HL-60 (cell line): ENCODE results near the gene CFAP99.

Experiments used
- DNase-seq, 2 experiments: peaks; one replicate each; pipeline ENCODE4 v3.0.0-alpha.2; 2010 to 2020; ENCODE audit warnings: low read depth in 1 of 2, low spot score in 1 of 2
- H3K27ac ChIP-seq: fragments of 250-450 bp; sonication (Bioruptor Pico); replicated peaks from 2 replicates; pipeline ENCODE4 v1.5.1; 2020; ENCODE audit warnings: mild to moderate bottlenecking, moderate library complexity
- H3K27me3 ChIP-seq: fragments of 250-450 bp; sonication (Bioruptor Pico); 2 replicates; pipeline ENCODE4 v1.5.1; 2021; ENCODE audit warnings: mild to moderate bottlenecking, moderate library complexity; ENCODE audit not compliant: insufficient read depth, poor library complexity, severe bottlenecking
- H3K4me3 ChIP-seq: replicated peaks from 2 replicates; pipeline ENCODE4 v1.5.1; 2011; ENCODE audit warnings: mild to moderate bottlenecking, control low read depth, low read length; ENCODE audit not compliant: insufficient read depth
- GABPA ChIP-seq: IDR thresholded peaks from 2 replicates; pipeline ENCODE4 v1.6.1; 2012; ENCODE audit warnings: low read depth
- POLR2AphosphoS5 ChIP-seq: IDR thresholded peaks from 2 replicates; pipeline ENCODE4 v1.6.1; 2012; ENCODE audit warnings: low read depth
- REST ChIP-seq: IDR thresholded peaks from 2 replicates; pipeline ENCODE4 v1.6.1; 2012; ENCODE audit warnings: low read depth; ENCODE audit not compliant: insufficient replicate concordance
- SPI1 ChIP-seq: IDR thresholded peaks from 2 replicates; pipeline ENCODE4 v1.6.1; 2012; ENCODE audit warnings: low read depth, mild to moderate bottlenecking, borderline replicate concordance
- TF ChIP-seq, protein P1 (sequence below): IDR thresholded peaks from one replicate; pipeline ENCODE4 v1.5.1; 2011; ENCODE audit warnings: low read length, control low read depth, inconsistent platforms; ENCODE audit not compliant: insufficient read depth

CFAP99 gene

GRCh38 chr4:2426711-2427275 is 8.0 kb downstream of the CFAP99 start:
- DNase-seq = no peak
- TF ChIP-seq POLR2AphosphoS5 (no peak), GABPA (no peak), REST (no peak), SPI1 (no peak)
- TF ChIP-seq, protein P1, sequence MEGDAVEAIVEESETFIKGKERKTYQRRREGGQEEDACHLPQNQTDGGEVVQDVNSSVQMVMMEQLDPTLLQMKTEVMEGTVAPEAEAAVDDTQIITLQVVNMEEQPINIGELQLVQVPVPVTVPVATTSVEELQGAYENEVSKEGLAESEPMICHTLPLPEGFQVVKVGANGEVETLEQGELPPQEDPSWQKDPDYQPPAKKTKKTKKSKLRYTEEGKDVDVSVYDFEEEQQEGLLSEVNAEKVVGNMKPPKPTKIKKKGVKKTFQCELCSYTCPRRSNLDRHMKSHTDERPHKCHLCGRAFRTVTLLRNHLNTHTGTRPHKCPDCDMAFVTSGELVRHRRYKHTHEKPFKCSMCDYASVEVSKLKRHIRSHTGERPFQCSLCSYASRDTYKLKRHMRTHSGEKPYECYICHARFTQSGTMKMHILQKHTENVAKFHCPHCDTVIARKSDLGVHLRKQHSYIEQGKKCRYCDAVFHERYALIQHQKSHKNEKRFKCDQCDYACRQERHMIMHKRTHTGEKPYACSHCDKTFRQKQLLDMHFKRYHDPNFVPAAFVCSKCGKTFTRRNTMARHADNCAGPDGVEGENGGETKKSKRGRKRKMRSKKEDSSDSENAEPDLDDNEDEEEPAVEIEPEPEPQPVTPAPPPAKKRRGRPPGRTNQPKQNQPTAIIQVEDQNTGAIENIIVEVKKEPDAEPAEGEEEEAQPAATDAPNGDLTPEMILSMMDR = no peak
- H3K27ac ChIP-seq = no peak overlapping the region
- no peaks in the 10 kb centered on the region for H3K27me3 ChIP-seq
- no peak overlapping the region for H3K4me3 ChIP-seq

GRCh38 chr4:2427383-2428334 is 8.9 kb downstream of the CFAP99 start:
- H3K27ac ChIP-seq = no peak overlapping the region
- no peak overlapping the region for H3K4me3 ChIP-seq
- no peaks in the 10 kb centered on the region for H3K27me3 ChIP-seq
- DNase-seq = no peak
- TF ChIP-seq, protein P1 = no peak
- TF ChIP-seq GABPA (no peak), POLR2AphosphoS5 (no peak), SPI1 (no peak), REST (no peak)

DNA sequence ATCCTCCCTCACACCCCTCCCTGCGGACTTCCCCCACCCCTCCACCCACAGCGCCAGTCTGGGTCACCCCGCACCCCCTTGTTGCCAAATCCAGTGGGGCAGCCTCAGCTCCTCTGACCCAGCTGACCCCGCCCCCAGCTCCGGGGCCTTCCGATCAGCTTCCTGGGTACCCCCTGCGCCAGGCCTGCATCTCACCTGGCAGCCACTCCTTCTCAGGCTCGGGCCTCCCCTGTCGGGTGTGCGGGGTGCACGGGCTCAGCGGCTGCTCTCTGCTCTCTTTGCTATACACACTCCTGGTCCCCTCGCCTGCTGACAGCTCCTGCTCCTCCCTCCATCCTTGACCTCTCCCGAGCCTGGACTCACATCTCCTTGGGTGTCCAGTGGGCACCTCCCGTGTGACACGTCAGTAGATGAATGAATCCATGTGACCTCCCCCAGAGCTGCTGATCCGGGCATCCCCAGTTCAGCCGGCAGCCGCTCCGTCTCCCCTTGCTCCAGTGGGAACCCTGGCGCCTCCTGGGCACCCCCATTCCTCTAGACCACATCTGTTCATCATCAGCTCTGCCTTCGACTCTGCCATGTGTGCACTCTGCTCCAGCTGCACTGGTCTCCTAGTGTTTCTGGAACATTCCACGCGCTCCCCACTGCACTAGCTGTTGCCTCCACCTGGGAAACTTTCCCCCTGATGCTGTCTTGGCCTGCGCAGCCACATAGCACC is 9.9 kb downstream of the CFAP99 start:
- Histone ChIP-seq H3K4me3 (no peak overlapping the region), H3K27ac (no peak overlapping the region), H3K27me3 (no peaks in the 10 kb centered on the region)
- no peak for DNase-seq
- TF ChIP-seq REST = no peak
- no peak for TF ChIP-seq SPI1
- no peak for TF ChIP-seq GABPA
- no peak for TF ChIP-seq POLR2AphosphoS5
- TF ChIP-seq, protein P1 = no peak
